A204.1 (cell line): ENCODE data around the gene ANKRD34C.
"Not testable (repeated sequence)": the region's sequence is repeated elsewhere in the genome, so short reads cannot be mapped to it uniquely, and the experiment has no call there.

ENCODE experiments used
- FAIRE-seq: peaks from 2 replicates; lab custom pipeline; 2012; peaks lifted over from hg19 to GRCh38; lab: Jason Lieb, UNC

Gene ANKRD34C

GRCh38 chr15:79311901-79312553 lies 29.5 kb downstream of the ANKRD34C start:
- no peak for FAIRE-seq

GRCh38 chr15:79314186-79314585 lies 31.7 kb downstream of the ANKRD34C start:
- no peak for FAIRE-seq

- FAIRE-seq = no peak
These were observed 32.3 kb downstream of the ANKRD34C start for GRCh38 chr15:79314811-79315210.

GRCh38 chr15:79315623-79316328 lies 33.3 kb downstream of the ANKRD34C start:
- FAIRE-seq = no peak

GRCh38 chr15:79316864-79317263 lies 34.3 kb downstream of the ANKRD34C start:
- FAIRE-seq = no peak

GRCh38 chr15:79319973-79320372 lies 37.5 kb downstream of the ANKRD34C start:
- not testable (repeated sequence) for FAIRE-seq

- FAIRE-seq = no peak
These were observed 39.4 kb downstream of the ANKRD34C start for GRCh38 chr15:79321876-79322275.

- no peak for FAIRE-seq
These were observed 39.8 kb downstream of the ANKRD34C start for GRCh38 chr15:79322306-79322705.

GRCh38 chr15:79322945-79323344 lies 40.4 kb downstream of the ANKRD34C start:
- no peak for FAIRE-seq

GRCh38 chr15:79329171-79329611 lies 46.7 kb downstream of the ANKRD34C start:
- no peak for FAIRE-seq
